Neural progenitor cell (in vitro differentiated cells): ENCODE measurements around the gene TDO2.

ENCODE experiments used
- CTCF ChIP-seq: fragments of 200-600 bp; sonication (generic); IDR thresholded peaks from 2 replicates; pipeline ENCODE4 v1.5.1; 2017; ENCODE audit warnings: antibody characterized with exemption, mild to moderate bottlenecking
- EZH2phosphoT487 ChIP-seq: fragments of 200-600 bp; sonication (generic); IDR thresholded peaks from 2 replicates; pipeline ENCODE4 v1.6.1; 2017; ENCODE audit warnings: antibody characterized with exemption

- TF ChIP-seq EZH2phosphoT487 (no peak), CTCF (no peak)
These were observed 19.6 kb upstream of the TDO2 start for GRCh38 chr4:155883895-155884294.
